Activated T-cell treated with anti-CD3 and anti-CD28 coated beads, Interleukin-2, amount 50 U/mL, for 72 hours (primary cell): ENCODE data around the gene HMG20B. TPM values are rescaled to one million over a fixed set of nuclear protein-coding genes. Genes with fewer than 3 reads are reported as not detected.

ENCODE experiments used
- ATAC-seq, 2 donors: fragments of 150-1000 bp; cut with Tn5 transposase; replicated peaks in 1 of 2; 2 replicates each; pipeline ENCODE4 v1.10.0; 2021; ENCODE audit warnings: moderate library complexity in 2 of 2, mild to moderate bottlenecking in 1 of 2
- DNase-seq, 2 donors: peaks; one replicate each; pipeline ENCODE4 v3.0.0; 2021 to 2022; ENCODE audit warnings: mixed read lengths in 1 of 2
- H3K27ac Mint-ChIP-seq: one replicate; pipeline ENCODE4 v1.8.0; 2022; ENCODE audit warnings: mild to moderate bottlenecking, moderate library complexity, mixed read lengths
- H3K27me3 Mint-ChIP-seq: one replicate; pipeline ENCODE4 v1.8.0; 2022; ENCODE audit warnings: low read depth, mixed read lengths
- H3K36me3 Mint-ChIP-seq, 2 donors: one replicate each; pipeline ENCODE4 v1.8.0; 2022; ENCODE audit warnings: mixed read lengths in 2 of 2, mild to moderate bottlenecking in 1 of 2; ENCODE audit not compliant: insufficient read depth in 2 of 2
- H3K4me1 Mint-ChIP-seq: one replicate; pipeline ENCODE4 v1.8.0; 2022; ENCODE audit warnings: low read depth, mixed read lengths
- H3K4me3 Mint-ChIP-seq, 2 donors: one replicate each; pipeline ENCODE4 v1.8.0; 2022; ENCODE audit warnings: mild to moderate bottlenecking in 2 of 2, mixed read lengths in 2 of 2, moderate library complexity in 2 of 2
- H3K9me3 Mint-ChIP-seq, 2 donors: one replicate each; pipeline ENCODE4 v1.8.0; 2022; ENCODE audit warnings: mixed read lengths in 2 of 2
- total RNA-seq, 2 donors: library from RNA; stranded (reverse); gene quantifications; one replicate each; pipeline ENCODE4 v1.2.3, GENCODE V29; 2022

The HMG20B gene
- total RNA-seq, 2 donors from 2014 or later, result 68.9 to 78.3 TPM

- Mint-ChIP-seq H3K9me3 (no peaks in the 10 kb centered on the region), H3K36me3 (peaks cover 0 to 13% of the 10 kb centered on the region in 2 donors), H3K4me3 (no peak overlapping the region), H3K27me3 (no peaks in the 10 kb centered on the region), H3K27ac (no peak overlapping the region), H3K4me1 (peaks cover 12% of the 10 kb centered on the region)
- no peak for DNase-seq
- ATAC-seq, result no peak
These were observed 29.3 kb upstream of the HMG20B start for GRCh38 chr19:3543150-3544057.

- H3K4me1 Mint-ChIP-seq, result peaks cover 12% of the 10 kb centered on the region
- no peak overlapping the region for H3K27ac Mint-ChIP-seq
- DNase-seq (no peak), ATAC-seq (no peak)
- H3K27me3 Mint-ChIP-seq, result no peaks in the 10 kb centered on the region
- H3K4me3 Mint-ChIP-seq, result no peak overlapping the region
- no peaks in the 10 kb centered on the region for H3K9me3 Mint-ChIP-seq
- H3K36me3 Mint-ChIP-seq, result peaks cover 0 to 13% of the 10 kb centered on the region in 2 donors
These were observed 28.7 kb upstream of the HMG20B start for GRCh38 chr19:3544058-3544376.

- H3K27me3 Mint-ChIP-seq, result no peaks in the 10 kb centered on the region
- DNase-seq, result peak; percentile 80 to 88
- no peaks in the 10 kb centered on the region for H3K9me3 Mint-ChIP-seq
- H3K4me1 Mint-ChIP-seq, result peaks cover 12% of the 10 kb centered on the region
- no peak overlapping the region for H3K4me3 Mint-ChIP-seq
- peaks cover 0 to 8% of the 10 kb centered on the region in 2 donors for H3K36me3 Mint-ChIP-seq
- H3K27ac Mint-ChIP-seq, result no peak overlapping the region
- ATAC-seq, result peak; percentile 68 to 77
These were observed 27.7 kb upstream of the HMG20B start for GRCh38 chr19:3544742-3545668.

GRCh38 chr19:3545669-3546034 lies 27.1 kb upstream of the HMG20B start:
- Mint-ChIP-seq H3K36me3 (peaks cover 0 to 8% of the 10 kb centered on the region in 2 donors), H3K27me3 (no peaks in the 10 kb centered on the region), H3K9me3 (no peaks in the 10 kb centered on the region), H3K27ac (peak overlapping the region; percentile 32), H3K4me3 (no peak overlapping the region), H3K4me1 (peaks cover 12% of the 10 kb centered on the region)
- DNase-seq, result no peak
- ATAC-seq, result peak; percentile 1 to 4

- peaks cover 0 to 8% of the 10 kb centered on the region in 2 donors for H3K36me3 Mint-ChIP-seq
- H3K4me1 Mint-ChIP-seq, result peaks cover 12% of the 10 kb centered on the region
- H3K27ac Mint-ChIP-seq, result no peak overlapping the region
- DNase-seq, result no peak
- no peaks in the 10 kb centered on the region for H3K9me3 Mint-ChIP-seq
- H3K27me3 Mint-ChIP-seq, result no peaks in the 10 kb centered on the region
- no peak overlapping the region for H3K4me3 Mint-ChIP-seq
- no peak for ATAC-seq
These were observed 26.6 kb upstream of the HMG20B start for GRCh38 chr19:3546119-3546518.

GRCh38 chr19:3547301-3547731 lies 25.4 kb upstream of the HMG20B start:
- no peak overlapping the region for H3K27ac Mint-ChIP-seq
- peak in 1 of 2 donors; percentile 19 for ATAC-seq
- H3K9me3 Mint-ChIP-seq, result no peaks in the 10 kb centered on the region
- no peaks in the 10 kb centered on the region for H3K27me3 Mint-ChIP-seq
- peaks cover 12% of the 10 kb centered on the region for H3K4me1 Mint-ChIP-seq
- H3K4me3 Mint-ChIP-seq, result no peak overlapping the region
- H3K36me3 Mint-ChIP-seq, result peaks cover 0 to 8% of the 10 kb centered on the region in 2 donors
- DNase-seq, result peak; percentile 40 to 44

- H3K36me3 Mint-ChIP-seq, result peaks cover 0 to 8% of the 10 kb centered on the region in 2 donors
- H3K4me1 Mint-ChIP-seq, result peaks cover 17% of the 10 kb centered on the region
- DNase-seq (no peak), ATAC-seq (no peak)
- no peak overlapping the region for H3K27ac Mint-ChIP-seq
- H3K27me3 Mint-ChIP-seq, result no peaks in the 10 kb centered on the region
- no peaks in the 10 kb centered on the region for H3K9me3 Mint-ChIP-seq
- H3K4me3 Mint-ChIP-seq, result no peak overlapping the region
These were observed 24.9 kb upstream of the HMG20B start for GRCh38 chr19:3547767-3548282.

GRCh38 chr19:3548606-3549005 lies 24.1 kb upstream of the HMG20B start:
- Mint-ChIP-seq H3K27ac (no peak overlapping the region), H3K27me3 (no peaks in the 10 kb centered on the region), H3K4me3 (no peak overlapping the region), H3K9me3 (no peaks in the 10 kb centered on the region), H3K36me3 (peaks cover 0 to 8% of the 10 kb centered on the region in 2 donors), H3K4me1 (peaks cover 25% of the 10 kb centered on the region)
- ATAC-seq (no peak), DNase-seq (no peak)

GRCh38 chr19:3549816-3550215 lies 22.9 kb upstream of the HMG20B start:
- ATAC-seq (no peak), DNase-seq (no peak)
- no peaks in the 10 kb centered on the region for H3K27me3 Mint-ChIP-seq
- peaks cover 0 to 8% of the 10 kb centered on the region in 2 donors for H3K36me3 Mint-ChIP-seq
- H3K27ac Mint-ChIP-seq, result no peak overlapping the region
- no peak overlapping the region for H3K4me3 Mint-ChIP-seq
- no peaks in the 10 kb centered on the region for H3K9me3 Mint-ChIP-seq
- H3K4me1 Mint-ChIP-seq, result peaks cover 34% of the 10 kb centered on the region

GRCh38 chr19:3550947-3551791 lies 21.6 kb upstream of the HMG20B start:
- H3K27me3 Mint-ChIP-seq, result no peaks in the 10 kb centered on the region
- H3K27ac Mint-ChIP-seq, result peak overlapping the region; percentile 20
- H3K4me3 Mint-ChIP-seq, result no peak overlapping the region
- DNase-seq (no peak), ATAC-seq (no peak)
- no peaks in the 10 kb centered on the region for H3K9me3 Mint-ChIP-seq
- H3K36me3 Mint-ChIP-seq, result no peaks in the 10 kb centered on the region
- peaks cover 36% of the 10 kb centered on the region for H3K4me1 Mint-ChIP-seq

GRCh38 chr19:3551792-3552095 lies 21.0 kb upstream of the HMG20B start:
- Mint-ChIP-seq H3K4me1 (peaks cover 42% of the 10 kb centered on the region), H3K27ac (no peak overlapping the region), H3K27me3 (no peaks in the 10 kb centered on the region), H3K4me3 (no peak overlapping the region), H3K9me3 (no peaks in the 10 kb centered on the region), H3K36me3 (peaks cover 0 to under 1% of the 10 kb centered on the region in 2 donors)
- DNase-seq, result no peak
- no peak for ATAC-seq

- Mint-ChIP-seq H3K9me3 (no peaks in the 10 kb centered on the region), H3K4me3 (peak overlapping the region; percentile 85 to 96), H3K36me3 (peaks cover 0 to 2% of the 10 kb centered on the region in 2 donors), H3K27me3 (no peaks in the 10 kb centered on the region), H3K4me1 (peaks cover 55% of the 10 kb centered on the region), H3K27ac (peak overlapping the region; percentile 93)
- peak in 1 of 2 donors; percentile 40 for DNase-seq
- no peak for ATAC-seq
These were observed 18.3 kb upstream of the HMG20B start for GRCh38 chr19:3554254-3555083.
